ENCODE results near the gene ELK3. TPM values are rescaled to one million over a fixed set of nuclear protein-coding genes. Genes with fewer than 3 reads are reported as not detected.

ELK3 gene
- total RNA-seq, 2 donors from 2014 or later = 8.5 to 10.8 TPM

DNA sequence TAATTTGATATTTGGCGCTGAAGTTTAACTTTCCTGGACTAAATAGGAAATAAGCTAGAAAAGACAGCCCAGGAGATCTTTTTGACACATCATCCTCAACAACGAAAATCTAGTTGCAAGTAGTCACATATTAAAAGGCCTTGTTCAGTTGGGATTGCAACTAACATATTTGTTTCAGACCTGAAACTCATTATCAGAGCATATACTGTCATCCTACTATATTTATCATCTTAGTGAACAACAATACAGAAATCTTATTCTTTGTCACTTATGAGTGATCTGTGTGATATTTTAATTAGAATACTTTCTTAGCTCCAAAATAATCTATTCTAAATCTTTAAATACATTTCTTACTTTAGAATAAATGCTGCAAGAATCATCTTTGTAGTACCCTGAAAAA is 72.1 kb downstream of the ELK3 start:
- Histone ChIP-seq H3K9me3 (no peaks in the 10 kb centered on the region), H3K4me3 (no peak overlapping the region), H3K27ac (no peak overlapping the region), H3K4me1 (no peaks in the 10 kb centered on the region), H3K9ac (ENCODE audit: low read depth in 2 of 2, low read length in 2 of 2) (no peak overlapping the region), H3K36me3 (peaks cover 8% of the 10 kb centered on the region), H3K27me3 (no peaks in the 10 kb centered on the region)
- intact Hi-C loops (cut with DNase I) = no loop called here
- no peak for DNase-seq
- TF ChIP-seq, protein P1, sequence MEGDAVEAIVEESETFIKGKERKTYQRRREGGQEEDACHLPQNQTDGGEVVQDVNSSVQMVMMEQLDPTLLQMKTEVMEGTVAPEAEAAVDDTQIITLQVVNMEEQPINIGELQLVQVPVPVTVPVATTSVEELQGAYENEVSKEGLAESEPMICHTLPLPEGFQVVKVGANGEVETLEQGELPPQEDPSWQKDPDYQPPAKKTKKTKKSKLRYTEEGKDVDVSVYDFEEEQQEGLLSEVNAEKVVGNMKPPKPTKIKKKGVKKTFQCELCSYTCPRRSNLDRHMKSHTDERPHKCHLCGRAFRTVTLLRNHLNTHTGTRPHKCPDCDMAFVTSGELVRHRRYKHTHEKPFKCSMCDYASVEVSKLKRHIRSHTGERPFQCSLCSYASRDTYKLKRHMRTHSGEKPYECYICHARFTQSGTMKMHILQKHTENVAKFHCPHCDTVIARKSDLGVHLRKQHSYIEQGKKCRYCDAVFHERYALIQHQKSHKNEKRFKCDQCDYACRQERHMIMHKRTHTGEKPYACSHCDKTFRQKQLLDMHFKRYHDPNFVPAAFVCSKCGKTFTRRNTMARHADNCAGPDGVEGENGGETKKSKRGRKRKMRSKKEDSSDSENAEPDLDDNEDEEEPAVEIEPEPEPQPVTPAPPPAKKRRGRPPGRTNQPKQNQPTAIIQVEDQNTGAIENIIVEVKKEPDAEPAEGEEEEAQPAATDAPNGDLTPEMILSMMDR (IDR thresholded peaks at IDR 0.05) = no peak

DNA sequence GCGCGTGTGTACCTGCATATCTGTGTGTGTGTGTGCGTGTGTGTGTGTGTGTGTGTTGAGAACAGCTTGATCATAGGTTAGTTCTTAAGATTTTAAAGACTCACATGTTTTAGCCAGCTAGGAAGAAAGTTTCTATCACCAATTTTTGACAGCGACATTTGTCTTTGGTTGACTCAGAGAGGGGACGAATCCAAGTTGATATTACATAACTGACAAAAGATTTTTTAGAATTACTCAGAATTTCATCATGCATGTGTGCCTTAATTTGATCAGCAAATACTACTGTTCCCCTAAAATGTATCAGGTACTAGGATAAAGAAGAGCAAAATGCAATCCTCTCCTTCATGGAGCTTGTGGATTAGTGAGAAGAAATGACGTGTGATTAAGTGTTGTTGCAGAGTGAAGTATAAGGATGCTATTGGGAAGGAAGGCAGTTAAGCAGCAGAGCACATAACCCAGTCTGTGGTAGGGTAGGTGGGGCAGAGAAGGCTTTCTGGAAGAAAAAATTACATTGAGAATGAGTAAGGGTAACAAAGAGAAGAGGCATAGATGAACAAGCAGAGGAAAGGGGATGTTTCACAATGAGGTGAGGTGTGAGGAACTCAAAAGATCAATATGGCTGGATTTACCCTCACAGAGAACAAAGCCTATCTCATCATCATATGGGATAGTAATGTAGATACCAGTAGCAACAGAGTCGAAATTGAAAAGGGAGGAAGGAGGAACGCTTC is 77.5 kb downstream of the ELK3 start:
- TF ChIP-seq, protein P1 (IDR thresholded peaks at IDR 0.05) = no peak
- no peak overlapping the region for H3K4me3 ChIP-seq
- no peak for DNase-seq
- no peak overlapping the region for H3K9ac ChIP-seq (ENCODE audit: low read depth in 2 of 2, low read length in 2 of 2)
- H3K36me3 ChIP-seq = peaks cover 8% of the 10 kb centered on the region
- H3K9me3 ChIP-seq = no peaks in the 10 kb centered on the region
- intact Hi-C loops (cut with DNase I) = no loop called here
- no peaks in the 10 kb centered on the region for H3K27me3 ChIP-seq
- H3K4me1 ChIP-seq = no peaks in the 10 kb centered on the region
- H3K27ac ChIP-seq = no peak overlapping the region

DNA sequence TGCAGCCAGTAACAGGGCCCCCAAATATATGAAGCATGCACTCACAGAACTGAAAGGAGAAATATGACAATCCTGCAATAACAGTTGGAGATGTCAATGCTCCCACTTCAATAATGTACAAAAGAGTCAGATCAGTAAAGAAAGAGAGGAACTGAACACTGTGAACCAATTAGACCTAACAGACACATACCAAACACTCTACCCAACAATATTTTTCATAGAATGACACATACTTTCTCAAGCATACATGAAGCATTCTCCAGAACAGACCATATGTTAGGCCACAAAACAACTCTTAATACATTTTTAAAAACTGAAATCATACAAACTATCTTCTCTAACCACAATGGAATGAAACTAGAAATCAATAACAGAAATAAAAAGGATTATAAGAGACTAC is 80.2 kb downstream of the ELK3 start:
- Histone ChIP-seq H3K4me3 (no peak overlapping the region), H3K9ac (ENCODE audit: low read depth in 2 of 2, low read length in 2 of 2) (no peak overlapping the region), H3K27me3 (no peaks in the 10 kb centered on the region), H3K4me1 (no peaks in the 10 kb centered on the region), H3K9me3 (no peaks in the 10 kb centered on the region), H3K27ac (no peak overlapping the region), H3K36me3 (peaks cover 8% of the 10 kb centered on the region)
- DNase-seq = no peak
- TF ChIP-seq, protein P1 (IDR thresholded peaks at IDR 0.05) = no peak
- intact Hi-C loops (cut with DNase I) = no loop called here

DNA sequence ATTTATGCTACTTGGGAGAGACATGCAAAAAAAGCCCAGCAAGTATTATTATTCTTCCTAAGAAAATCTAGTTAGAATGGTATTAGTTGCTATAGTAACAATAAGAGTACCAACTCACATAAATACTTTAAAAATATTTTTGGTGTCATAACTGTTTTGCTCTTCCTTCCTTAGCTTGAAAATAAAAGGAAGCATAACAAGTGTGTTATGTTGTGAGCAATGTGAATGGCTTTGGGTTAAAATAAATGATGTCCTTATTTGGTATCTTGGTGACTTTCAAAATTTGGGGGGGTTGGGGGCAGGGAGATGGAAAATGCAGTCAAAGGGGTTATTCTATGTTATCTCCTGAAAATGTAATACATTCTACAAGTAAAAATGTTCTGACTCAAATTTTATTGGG is 91.0 kb downstream of the ELK3 start:
- intact Hi-C loops (cut with DNase I) = no loop called here
- Histone ChIP-seq H3K27ac (no peak overlapping the region), H3K4me3 (no peak overlapping the region), H3K27me3 (no peaks in the 10 kb centered on the region), H3K9me3 (no peaks in the 10 kb centered on the region), H3K4me1 (no peaks in the 10 kb centered on the region), H3K9ac (ENCODE audit: low read depth in 2 of 2, low read length in 2 of 2) (no peak overlapping the region), H3K36me3 (peaks cover 3% of the 10 kb centered on the region)
- TF ChIP-seq, protein P1 (IDR thresholded peaks at IDR 0.05) = no peak
- no peak for DNase-seq

DNA sequence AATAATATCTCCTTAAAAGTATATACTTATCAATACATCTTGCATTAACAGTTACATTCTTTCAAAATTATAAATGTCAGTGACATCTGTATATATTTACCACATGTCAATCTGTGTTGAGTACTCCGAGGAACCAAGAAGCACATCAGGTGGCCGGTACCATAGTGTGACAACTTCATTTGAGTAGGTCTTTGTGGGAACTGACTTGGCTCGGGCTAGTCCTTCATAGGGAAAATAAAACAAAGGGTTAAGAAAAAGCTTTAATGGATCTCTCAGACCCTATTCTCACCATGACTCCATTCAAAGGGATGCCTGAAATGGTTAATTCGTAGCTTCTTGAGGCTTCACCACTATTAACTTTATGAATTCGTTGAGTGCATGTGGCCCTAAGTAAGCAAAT is 94.9 kb downstream of the ELK3 start:
- Histone ChIP-seq H3K4me3 (no peak overlapping the region), H3K27me3 (no peaks in the 10 kb centered on the region), H3K36me3 (no peaks in the 10 kb centered on the region), H3K4me1 (no peaks in the 10 kb centered on the region), H3K9me3 (no peaks in the 10 kb centered on the region), H3K27ac (no peak overlapping the region), H3K9ac (ENCODE audit: low read depth in 2 of 2, low read length in 2 of 2) (no peak overlapping the region)
- intact Hi-C loops (cut with DNase I) = no loop called here
- DNase-seq = no peak
- TF ChIP-seq, protein P1 (IDR thresholded peaks at IDR 0.05) = no peak
